GM21390 (cell line): ENCODE data around the gene BAX.

ENCODE experiments used
- ATAC-seq: cut with Tn5 transposase; IDR thresholded peaks from one replicate; pipeline ENCODE4 v1.9.1; 2021; ENCODE audit not compliant: unreplicated experiment

BAX gene

DNA sequence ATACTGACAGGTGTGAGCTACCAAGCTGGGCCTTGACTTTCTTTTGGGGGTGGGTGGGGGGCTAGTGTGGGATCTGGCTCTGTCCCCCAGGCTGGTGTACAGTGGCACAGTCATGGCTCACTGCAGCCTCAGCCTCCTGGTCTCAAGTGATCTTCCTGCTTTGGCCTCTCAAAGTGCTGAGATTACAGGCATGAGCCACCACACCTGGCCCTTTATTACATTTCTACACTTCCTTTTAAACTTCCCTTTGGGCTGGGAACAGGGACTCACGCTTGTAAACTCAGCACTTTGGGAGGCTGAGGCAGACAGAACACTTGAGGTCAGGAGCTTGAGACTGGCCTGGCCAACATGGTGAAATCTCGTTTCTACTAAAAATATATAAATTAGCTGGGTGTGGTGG, 22.4 kb downstream of the BAX start:
- ATAC-seq: no peak

DNA sequence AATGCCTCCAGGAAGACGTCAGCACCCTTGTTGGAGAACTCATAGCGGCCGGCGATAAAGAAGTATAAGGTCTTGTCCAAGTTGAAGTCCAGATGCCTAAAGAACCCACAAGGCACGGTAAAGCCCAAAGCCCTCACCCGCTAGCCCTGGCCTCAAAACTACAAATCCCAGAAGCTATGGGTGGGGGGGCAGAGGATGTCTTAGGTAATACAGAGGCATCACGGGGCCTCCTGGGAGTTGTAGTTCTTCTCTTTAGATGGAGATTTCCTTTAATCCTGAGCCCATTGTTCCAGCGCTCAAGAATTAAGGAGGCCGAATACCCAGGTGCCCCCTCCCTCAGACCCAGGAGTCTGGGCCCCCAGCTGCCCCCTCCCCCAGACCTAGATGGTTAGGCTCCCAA, 27.6 kb downstream of the BAX start:
- no peak for ATAC-seq

DNA sequence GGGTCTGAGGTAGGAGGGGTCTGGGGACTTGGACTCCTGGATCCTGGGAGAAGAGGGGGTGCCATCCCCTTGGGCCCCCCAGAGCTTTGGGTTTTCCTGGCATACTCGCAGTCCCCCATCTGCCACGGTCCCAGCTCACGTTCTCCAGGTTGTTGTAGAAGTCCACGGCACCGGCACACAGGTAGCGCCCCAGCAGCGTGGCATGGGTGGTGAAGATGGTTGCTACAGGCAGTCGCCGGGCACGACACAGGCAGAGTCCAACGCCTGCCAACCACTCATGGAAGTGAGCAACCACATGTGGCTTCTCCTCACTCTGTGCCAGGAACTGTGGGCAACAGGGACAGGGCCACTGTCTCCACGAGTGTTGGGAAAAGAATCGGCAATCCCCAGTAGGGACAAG, 31.0 kb downstream of the BAX start:
- no peak for ATAC-seq

DNA sequence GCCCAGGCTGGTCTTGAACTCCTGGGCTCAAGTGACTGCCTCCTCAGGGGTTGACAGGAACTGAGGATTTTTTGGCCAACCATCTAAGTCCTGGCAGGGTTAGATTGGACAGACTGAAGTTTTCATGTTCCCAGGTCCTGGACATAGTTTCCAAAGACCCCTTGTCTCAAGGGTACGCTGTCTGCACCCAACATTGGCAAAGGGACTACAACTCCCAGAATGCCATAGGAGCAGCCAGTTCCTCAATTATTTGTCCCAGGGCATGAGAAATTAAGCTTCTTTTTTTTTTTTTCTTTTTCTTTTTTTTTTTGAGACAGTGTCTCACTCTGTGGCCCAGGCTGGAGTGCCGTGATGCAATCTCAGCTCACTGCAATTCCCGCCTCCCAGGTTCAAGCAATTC, 31.5 kb downstream of the BAX start:
- ATAC-seq: no peak

DNA sequence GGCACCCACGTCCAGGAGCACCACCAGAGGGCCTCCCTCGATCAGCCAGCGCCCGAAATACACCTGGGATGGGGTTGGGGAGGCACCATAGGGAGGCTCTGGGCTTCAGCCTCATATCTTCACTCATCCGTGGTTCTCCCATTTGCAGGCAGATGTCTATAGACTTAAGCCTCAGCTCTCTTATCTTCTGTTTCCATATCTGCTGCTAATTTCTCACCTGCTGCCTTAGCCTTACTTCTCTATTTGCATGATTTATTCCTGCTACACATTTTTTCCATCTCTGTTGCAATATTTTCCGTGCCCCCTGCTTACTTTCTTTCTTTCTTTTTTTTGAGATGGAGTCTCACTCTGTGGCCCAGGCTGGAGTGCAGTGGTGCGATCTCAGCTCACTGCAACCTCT, 32.6 kb downstream of the BAX start:
- no peak for ATAC-seq

DNA sequence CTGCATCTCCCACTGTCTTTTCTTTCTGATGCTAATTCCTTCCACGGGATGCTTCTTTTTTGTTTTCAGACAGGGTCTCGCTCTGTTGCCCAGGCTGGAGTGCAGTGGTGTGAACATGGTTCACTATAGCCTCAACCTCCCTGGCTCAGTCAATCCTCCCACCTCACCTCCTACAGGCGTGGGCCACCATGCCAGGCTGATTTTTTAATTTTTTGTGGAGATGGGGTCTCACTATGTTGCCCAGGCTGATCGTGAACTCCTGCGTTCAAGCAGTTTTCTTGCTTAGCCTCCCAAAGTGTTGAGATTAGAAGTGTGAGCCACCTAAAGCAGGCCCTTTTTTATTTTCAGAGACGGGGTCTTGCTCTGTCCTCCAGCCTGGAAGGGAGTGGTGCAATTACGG, 33.6 kb downstream of the BAX start:
- ATAC-seq: no peak

DNA sequence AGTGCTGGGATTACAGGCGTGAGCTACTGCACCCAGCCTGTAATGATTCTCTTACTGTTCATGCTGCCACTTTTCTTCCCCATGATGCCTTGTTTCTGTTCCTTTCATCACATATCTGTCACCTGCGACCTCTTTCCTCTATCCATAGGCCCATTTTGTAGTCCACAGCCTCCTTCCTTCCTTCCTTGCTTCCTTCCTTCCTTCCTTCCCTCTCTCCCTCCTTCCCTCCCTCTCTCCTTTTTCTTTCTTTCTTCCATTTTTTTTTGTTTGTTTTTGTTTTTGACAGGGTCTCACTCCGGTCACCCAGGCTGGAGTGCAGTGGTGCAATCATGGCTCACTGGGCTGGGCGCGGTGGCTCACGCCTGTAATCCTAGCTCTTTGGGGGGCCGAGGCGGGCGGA, 34.2 kb downstream of the BAX start:
- ATAC-seq: no peak

DNA sequence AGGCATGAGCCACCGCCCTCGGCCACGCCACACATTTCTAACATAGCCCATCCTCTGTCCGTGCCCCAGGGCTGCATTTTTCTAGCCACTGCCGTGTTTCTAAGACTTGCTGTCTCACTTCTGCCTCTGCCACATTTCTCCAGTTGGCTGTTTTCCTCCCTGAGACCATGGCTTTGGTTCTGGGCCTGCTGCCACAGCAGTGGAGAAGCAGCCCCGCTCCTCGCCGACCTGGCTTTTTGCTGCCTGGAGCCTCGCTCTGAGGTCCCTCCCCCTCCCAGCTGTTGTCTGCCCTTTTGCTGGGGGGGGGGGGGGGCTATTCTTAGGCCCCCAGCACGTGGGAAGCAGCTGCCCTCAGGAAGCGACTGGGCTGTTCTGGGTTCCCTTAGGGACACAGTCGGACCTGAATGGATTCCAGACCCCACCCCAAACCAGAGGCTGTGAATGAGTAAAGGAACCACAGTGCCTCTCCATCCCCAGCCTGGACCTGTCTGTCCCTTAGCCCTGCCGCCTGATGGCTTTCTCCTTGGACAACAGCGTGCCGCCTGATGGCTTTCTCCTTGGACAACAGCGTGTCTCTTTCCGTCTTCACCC, 35.1 kb downstream of the BAX start:
- no peak for ATAC-seq

DNA sequence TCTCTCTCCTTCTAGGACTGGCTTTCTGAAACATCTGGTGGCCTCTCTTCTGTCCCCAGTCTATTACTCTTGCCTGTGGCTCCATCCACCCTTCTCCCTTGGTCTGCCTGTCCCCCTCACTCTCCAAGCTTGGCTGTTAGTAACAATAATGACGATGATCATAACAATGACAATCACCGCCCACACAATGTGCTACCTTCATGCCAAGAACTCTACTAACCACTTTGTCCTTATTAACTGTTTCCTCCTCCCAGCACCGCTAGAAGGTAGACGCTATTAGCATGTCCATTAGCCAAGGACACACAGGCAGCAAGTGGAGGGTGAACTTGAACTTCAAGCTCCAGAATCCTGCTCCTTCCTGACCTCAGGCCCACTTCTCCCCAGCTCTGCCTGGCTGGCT, 35.7 kb downstream of the BAX start:
- ATAC-seq: no peak

DNA sequence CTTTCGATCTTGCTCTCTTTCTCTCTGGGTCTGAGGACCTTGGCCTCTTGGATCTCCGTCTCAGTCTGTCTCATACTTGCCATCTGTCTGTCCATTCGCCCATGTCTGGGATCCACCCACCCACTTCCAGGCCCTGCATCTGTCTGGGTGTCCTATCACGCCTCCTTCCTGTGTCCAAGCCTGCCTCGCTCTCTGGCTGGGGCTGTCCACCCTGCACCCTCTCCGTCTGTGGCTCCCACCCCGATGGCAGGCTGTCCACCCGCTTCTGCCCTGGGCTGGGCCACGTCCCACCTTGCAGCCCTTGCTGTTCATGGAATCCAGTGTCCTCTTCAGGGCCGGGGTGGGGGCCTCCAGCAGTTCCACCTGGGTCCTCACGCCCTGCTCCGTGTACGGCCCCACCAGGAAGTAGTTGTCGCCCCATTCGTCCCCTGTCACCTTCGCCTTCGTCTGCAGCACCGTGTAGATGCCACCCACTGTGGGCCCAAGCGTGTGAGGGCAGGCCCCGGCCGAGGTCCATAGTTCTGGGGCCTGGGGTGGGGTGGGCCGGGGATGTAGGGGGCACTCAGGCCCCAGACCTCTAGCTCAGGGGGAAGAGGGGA, 36.4 kb downstream of the BAX start:
- no peak for ATAC-seq

DNA sequence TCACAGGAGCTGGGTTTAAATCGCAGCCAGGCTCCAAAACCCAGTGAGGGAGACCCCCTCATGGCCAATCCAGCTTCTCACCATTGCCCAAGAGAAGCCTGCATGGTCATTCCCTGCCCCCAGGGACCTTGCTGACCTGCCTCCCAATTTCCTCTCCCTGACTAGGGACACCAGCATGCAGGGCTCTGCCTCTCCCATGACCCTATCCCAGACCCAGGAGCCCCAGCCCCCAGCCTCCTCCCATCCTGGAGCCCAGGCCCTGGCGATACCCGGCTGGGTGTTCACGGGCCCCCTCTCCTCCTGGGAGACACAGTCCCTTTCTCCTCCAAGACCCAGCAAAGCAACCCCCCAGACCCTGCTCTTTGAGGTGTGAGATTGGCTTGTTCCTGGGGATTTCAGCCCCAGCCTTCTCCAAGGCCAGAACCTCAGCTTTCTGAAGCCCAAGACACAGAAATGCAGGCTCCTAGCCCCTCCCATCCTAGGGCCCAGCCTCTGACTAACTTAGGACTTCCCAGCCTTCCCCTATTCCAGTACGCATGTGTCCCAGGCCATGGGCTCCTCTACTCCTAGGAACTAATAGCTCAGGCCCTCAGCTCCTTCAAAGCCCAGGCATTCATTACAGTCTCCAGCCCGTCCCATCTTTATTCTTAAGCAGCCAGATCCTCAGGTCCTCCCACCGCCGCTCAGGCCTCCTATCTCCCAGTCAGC, 37.4 kb downstream of the BAX start:
- ATAC-seq: no peak

DNA sequence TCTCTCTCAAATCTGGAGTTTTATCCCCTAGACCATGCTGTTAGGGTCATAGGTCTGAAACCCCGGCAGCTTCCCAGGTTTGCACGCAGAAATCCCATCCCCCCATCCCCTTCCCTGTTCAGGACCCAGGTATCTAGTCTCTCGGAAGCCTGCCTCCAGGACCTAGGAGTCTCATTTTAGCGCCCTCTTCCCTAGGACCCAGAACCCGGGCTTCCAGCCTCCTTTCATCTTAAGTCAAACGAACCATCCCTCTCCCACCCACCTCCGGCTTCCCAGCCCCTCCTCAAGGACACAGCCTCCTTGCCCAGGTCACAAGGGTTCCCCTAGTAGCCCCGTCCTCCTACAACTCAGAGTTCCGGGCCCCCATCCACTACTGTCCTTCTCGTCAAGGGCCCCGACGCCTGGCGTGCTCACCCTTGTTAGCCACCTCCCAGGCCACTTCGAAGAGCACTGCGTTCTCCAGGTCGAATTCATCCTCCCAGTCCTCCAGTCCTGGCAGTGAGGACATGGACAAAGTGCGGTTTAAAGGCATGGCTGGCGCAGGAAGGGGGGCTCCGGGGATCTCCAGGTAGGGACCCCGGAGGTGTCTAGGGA, 38.0 kb downstream of the BAX start:
- ATAC-seq: no peak

DNA sequence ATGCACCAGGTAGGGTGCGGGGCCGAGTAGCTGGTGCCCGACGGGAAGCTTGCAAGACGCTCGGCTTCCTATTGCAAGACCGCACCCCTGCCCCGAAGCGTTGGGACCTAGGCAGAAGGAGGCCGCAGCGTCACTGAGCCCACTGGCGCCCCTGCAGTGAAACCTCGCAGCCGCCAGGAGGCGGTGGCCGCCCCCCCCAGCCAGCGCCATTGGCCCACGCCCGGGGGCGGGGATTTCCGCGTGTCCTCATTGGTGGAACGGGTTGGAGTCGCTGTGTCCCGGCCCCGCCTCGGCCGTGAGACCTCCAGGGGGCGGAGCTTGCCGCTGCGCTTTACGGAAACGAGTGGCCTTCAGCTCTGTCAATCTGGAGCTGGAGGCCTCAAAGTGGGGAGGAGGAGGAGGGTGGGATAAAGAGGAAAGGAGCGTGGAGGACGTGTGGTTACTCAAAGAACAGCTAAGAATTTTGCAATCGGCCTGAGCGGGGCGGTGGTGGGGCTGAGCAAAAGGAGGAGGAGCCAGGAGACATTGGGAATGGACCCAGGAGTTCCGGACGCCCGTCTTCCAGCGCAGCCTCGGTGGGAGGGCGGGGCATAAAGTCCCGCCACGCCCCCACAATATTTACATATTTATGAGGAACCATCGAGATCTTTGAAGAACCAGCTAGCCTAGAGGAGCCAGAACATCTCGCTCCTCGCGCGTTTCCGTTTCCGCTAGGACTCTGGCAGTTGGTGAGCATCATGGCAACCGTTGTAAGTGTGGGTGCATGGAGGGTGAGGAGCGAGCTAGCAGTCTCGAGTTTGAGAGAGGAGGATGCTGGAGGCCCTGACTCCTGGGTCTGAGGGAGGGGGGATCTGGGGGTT, 38.7 kb downstream of the BAX start, which contains the start of the genes GYS1 and RUVBL2:
GYS1 (minus strand) TSS at position 135 of the 860 bp plus-strand sequence. CDS start 197 bp downstream, outside the sequence.
RUVBL2 (plus strand) TSS at position 713 of the 860 bp plus-strand sequence; CDS start at position 738, 25 bp downstream.
- peak; percentile 81 for ATAC-seq

DNA sequence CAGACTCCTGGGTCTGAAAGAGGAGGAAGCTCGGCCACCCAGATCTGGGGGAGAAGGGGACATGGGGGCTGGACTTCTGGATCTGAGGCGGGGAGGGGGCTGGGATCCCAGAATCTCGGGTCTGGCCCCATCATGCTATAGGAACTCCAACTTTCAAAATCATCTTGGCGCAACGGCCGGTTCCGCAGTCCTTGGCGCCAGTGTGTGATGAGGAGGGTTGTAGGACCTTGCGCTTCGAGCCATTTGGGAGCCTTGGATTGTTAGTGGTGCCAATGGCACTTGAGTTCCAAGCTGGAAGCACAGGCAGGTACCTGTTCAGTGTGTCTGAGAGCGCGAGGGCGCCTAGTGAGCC, 39.3 kb downstream of the BAX start:
- no peak for ATAC-seq

DNA sequence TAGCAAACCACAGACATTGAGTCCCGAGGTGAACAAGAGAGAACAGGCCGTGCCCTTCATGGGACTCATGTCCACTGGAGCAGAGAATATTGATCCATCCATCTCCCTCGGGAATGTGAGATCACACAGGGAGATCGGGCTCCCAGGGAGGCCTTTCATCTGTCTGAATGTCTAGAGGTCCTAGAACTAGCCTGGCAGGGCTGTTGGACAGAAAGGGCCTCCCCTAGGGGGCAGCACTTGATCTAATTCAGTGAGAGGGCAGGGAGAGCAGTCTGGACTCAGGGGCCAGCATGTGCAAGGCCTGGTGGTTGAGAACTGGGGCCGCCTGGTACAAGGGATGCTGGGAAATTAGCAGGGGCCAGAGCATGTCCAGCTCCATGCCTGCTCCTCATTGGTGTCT, 43.3 kb downstream of the BAX start:
- ATAC-seq: no peak

DNA sequence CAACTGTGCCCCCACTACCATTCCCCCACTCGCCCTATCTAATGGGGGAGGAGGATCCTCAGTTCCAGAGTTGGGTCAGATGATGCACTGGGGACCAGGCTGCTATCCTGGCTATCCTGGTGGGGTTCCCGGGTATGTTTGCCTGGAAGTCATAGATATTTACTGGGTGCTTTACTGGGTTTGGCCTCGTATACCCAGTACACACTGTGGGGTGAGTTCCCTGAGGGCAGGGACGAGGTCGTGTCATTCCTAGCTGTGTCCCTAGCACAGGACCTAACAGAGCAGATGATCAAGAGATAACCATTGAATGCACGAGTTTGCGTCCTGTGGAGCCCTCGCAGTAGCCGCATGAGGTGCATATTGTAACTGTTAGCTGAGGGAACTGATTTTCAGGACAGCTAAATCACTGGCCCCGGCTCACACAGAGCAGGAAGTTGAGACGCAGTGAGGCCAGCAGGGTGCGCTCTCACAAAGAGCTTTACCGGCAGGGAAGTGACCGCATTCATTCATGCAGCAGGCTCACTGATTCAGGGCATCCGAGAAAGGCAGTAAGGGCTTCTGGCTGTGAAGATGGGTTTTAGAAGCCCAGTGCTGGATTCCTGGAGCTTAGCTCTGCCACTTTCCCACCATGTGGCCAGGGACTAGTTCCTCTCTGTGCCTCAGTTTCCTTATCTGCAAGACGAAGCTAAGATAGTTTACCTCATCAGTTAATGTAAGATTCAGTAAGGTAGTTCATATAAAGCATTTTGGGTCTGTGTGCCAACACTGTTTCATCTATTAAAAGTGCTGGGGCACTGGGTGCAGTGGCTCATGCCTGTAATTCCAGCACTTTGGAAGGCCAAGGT, 45.0 kb downstream of the BAX start:
- no peak for ATAC-seq

DNA sequence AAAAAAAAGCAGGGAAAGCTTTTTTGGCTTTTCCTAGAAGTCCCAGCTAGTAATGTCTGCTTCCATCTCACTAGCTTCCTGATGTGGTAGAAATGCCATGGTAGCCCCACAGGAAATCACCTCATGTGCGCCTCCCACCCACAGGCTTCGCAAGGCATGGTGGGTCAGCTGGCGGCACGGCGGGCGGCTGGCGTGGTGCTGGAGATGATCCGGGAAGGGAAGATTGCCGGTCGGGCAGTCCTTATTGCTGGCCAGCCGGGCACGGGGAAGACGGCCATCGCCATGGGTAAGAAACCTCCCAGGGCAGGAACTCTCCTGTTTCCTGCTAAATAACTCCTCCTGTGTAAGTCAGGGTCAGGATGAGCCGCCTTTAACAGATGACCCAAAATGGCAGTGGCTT, 49.5 kb downstream of the BAX start:
- no peak for ATAC-seq

DNA sequence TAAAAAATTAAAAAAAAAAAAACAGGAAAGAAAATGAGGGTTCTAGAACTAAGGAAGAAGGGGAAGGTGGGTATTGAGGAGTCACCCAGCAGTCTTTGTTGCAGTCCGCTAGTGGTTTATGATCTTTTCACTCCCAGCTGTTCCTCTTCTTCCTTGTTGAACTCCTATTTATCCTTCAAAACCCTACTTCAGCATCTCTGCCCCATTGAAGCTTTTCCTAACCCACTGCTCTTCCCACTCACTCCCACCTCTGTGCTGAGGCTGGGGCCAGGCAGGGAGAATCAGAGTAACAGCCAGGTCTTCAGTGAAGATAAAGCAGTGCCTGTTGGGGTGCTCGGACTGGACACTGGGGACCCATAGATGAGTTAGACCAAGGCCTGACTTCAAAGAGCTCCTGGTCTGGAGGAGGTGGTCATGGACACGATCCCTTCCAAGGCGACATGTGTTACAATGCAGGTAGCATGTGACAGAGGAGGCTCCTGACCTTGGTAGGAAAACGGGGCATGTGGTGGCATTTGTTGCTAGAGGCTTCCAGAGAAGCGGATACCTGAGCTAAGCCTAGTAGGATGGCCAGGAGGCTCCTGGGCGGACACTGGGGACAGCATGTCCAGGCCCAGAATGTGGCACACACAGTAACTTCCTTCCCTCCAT, 50.4 kb downstream of the BAX start:
- no peak for ATAC-seq

DNA sequence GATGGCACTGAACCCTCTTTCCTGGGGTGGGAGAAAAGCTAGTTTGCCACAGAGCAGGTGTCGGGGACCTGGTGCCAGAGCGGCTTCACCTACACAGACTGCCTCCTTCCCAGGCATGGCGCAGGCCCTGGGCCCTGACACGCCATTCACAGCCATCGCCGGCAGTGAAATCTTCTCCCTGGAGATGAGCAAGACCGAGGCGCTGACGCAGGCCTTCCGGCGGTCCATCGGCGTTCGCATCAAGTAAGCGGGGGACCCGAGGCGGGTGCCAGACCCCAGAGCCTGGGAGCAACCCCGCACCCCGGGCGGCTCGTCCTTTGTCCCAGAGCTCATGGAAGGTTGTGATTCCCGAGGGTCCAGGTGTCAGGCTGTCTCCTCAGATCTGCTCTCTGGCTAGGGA, 52.2 kb downstream of the BAX start:
- no peak for ATAC-seq

DNA sequence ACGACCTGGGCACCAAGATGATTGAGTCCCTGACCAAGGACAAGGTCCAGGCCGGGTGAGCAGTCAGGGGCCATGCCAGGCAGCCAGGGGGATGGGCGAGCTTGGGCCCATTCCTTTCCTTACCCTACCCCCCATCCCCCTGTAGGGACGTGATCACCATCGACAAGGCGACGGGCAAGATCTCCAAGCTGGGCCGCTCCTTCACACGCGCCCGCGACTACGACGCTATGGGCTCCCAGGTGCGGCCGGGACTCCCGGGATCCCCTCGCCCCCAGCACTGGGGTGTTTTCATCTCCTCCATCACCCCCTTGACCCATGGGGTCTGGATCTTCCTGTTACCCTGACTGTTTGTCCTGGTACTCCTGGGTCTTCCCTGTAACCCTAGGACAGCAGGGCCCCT, 55.2 kb downstream of the BAX start:
- ATAC-seq: no peak
